ENCODE data around the gene PIM1.
"Not testable (repeated sequence)": the region's sequence is repeated elsewhere in the genome, so short reads cannot be mapped to it uniquely, and the experiment has no call there.

The PIM1 gene

DNA sequence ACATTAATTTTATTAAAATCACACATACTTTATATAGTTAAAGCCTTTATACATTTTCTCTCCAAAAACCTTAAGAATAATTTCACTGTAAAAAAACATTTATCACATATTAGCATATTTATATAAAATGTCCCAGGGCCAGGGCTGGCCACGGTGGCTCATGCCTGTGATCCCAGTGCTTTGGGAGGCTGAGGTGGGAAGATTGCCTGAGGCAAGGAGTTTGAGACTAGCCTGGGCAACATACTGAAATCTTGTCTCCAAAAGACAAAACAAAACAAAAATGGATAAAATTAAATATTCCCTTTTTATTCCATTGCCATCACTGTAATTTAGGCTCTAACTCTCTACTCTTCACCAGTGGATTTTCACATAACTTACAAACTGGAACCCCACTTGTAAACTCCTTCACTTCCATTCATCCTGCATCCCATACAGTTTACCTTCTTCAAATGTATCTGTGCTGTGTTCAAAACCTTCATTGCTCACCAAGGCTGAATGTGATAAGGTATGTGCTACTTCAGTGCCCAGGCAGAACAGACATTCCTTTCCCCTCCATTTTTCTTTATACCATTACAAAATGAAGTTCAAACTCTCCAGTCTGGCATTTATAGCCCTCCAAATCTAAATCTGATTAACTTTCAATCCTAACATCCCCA lies 42.9 kb upstream of the PIM1 start:
- H3K27me3 ChIP-seq (ENCODE audit: insufficient read depth, poor library complexity, severe bottlenecking) = no peaks in the 10 kb centered on the region
- no peak for DNase-seq (ENCODE audit: low read depth in 1 of 2, low spot score in 1 of 2)
- no peak overlapping the region for H3K27ac ChIP-seq (replicated peaks)
- TF ChIP-seq POLR2AphosphoS5 (IDR thresholded peaks at IDR 0.05; ENCODE audit: low read depth) (no peak), SPI1 (IDR thresholded peaks at IDR 0.05; ENCODE audit: borderline replicate concordance, low read depth) (no peak), GABPA (IDR thresholded peaks at IDR 0.05; ENCODE audit: low read depth) (no peak)
- TF ChIP-seq, protein P1, sequence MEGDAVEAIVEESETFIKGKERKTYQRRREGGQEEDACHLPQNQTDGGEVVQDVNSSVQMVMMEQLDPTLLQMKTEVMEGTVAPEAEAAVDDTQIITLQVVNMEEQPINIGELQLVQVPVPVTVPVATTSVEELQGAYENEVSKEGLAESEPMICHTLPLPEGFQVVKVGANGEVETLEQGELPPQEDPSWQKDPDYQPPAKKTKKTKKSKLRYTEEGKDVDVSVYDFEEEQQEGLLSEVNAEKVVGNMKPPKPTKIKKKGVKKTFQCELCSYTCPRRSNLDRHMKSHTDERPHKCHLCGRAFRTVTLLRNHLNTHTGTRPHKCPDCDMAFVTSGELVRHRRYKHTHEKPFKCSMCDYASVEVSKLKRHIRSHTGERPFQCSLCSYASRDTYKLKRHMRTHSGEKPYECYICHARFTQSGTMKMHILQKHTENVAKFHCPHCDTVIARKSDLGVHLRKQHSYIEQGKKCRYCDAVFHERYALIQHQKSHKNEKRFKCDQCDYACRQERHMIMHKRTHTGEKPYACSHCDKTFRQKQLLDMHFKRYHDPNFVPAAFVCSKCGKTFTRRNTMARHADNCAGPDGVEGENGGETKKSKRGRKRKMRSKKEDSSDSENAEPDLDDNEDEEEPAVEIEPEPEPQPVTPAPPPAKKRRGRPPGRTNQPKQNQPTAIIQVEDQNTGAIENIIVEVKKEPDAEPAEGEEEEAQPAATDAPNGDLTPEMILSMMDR (IDR thresholded peaks at IDR 0.05; ENCODE audit: insufficient read depth, low read length) = no peak
- TF ChIP-seq, protein P2, sequence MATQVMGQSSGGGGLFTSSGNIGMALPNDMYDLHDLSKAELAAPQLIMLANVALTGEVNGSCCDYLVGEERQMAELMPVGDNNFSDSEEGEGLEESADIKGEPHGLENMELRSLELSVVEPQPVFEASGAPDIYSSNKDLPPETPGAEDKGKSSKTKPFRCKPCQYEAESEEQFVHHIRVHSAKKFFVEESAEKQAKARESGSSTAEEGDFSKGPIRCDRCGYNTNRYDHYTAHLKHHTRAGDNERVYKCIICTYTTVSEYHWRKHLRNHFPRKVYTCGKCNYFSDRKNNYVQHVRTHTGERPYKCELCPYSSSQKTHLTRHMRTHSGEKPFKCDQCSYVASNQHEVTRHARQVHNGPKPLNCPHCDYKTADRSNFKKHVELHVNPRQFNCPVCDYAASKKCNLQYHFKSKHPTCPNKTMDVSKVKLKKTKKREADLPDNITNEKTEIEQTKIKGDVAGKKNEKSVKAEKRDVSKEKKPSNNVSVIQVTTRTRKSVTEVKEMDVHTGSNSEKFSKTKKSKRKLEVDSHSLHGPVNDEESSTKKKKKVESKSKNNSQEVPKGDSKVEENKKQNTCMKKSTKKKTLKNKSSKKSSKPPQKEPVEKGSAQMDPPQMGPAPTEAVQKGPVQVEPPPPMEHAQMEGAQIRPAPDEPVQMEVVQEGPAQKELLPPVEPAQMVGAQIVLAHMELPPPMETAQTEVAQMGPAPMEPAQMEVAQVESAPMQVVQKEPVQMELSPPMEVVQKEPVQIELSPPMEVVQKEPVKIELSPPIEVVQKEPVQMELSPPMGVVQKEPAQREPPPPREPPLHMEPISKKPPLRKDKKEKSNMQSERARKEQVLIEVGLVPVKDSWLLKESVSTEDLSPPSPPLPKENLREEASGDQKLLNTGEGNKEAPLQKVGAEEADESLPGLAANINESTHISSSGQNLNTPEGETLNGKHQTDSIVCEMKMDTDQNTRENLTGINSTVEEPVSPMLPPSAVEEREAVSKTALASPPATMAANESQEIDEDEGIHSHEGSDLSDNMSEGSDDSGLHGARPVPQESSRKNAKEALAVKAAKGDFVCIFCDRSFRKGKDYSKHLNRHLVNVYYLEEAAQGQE (IDR thresholded peaks at IDR 0.05; ENCODE audit: insufficient replicate concordance, low read depth) = no peak
- H3K4me3 ChIP-seq (replicated peaks; ENCODE audit: insufficient read depth, low read length) = no peak overlapping the region

DNA sequence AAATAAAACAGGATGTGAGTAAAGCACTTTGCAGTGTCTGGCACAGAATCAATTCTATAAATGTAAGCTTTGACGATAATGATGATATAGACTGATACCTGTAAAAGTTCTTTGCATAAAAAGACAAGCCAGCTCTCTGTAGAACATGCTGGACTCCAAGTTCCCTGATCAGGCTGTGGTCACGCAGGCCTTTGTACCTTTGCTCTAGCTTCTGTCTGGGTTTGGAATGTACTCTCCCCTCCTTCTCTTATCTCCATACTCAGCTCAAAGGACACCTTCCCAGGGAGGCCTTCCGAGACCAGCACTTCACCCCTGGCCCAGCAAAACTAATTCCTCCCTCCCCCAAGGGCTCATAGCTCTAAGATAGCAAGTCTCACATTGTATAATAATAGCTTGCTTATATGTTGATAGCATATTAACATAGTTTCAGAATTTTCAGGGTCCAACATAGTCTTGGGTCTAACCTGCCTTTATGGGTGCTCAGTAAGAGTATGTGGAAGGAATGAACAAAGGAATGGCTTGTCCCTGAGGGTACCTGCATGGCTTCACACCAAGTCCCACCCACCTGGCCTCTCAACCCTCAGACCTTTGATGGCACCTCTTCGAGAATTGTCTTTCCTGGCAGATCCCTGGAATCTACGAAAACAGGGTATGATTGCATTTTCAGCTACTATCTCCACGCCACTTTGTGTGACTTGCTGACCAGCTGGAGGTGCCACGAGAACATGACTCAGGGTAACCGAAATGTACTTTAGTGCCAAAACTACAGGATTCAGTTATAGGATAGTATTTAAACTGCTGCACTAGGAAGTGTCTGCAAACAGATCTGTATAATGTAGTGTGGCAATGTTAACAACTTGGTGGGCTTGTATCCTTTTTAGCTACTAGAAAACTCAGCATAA lies 41.7 kb upstream of the PIM1 start:
- TF ChIP-seq POLR2AphosphoS5 (IDR thresholded peaks at IDR 0.05; ENCODE audit: low read depth) (no peak), GABPA (IDR thresholded peaks at IDR 0.05; ENCODE audit: low read depth) (no peak), SPI1 (IDR thresholded peaks at IDR 0.05; ENCODE audit: borderline replicate concordance, low read depth) (no peak)
- TF ChIP-seq, protein P2 (IDR thresholded peaks at IDR 0.05; ENCODE audit: insufficient replicate concordance, low read depth) = no peak
- TF ChIP-seq, protein P1 (IDR thresholded peaks at IDR 0.05; ENCODE audit: insufficient read depth, low read length) = no peak
- H3K27ac ChIP-seq (replicated peaks) = no peak overlapping the region
- H3K4me3 ChIP-seq (replicated peaks; ENCODE audit: insufficient read depth, low read length) = no peak overlapping the region
- no peaks in the 10 kb centered on the region for H3K27me3 ChIP-seq (ENCODE audit: insufficient read depth, poor library complexity, severe bottlenecking)
- no peak for DNase-seq (ENCODE audit: low read depth in 1 of 2, low spot score in 1 of 2)

DNA sequence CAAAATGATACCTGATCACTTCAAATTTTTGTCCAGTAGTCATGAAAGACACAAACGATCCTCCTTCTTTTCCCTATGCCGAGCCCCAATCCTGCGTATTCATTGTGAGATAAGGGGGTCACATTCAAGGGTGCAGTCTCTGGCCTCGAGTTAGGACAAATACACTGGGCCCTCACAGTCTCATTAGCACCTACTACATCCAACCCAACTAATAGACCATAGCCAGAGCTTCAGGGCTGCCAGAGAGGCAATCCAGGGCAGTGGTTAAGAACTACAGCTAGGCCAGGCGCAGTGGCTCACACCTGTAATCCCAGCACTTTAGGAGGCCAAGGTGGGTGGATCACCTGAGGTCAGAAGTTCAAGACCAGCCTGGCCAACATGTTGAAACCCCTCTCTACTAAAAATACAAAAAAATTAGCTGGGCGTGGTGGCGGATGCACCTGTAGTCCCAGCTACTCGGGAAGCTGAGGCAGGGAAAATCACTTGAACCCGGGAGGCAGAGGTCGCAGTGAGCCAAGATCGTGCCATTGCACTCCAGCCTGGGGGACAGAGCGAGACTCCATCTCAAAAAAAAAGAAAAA lies 41.0 kb upstream of the PIM1 start:
- H3K27ac ChIP-seq (replicated peaks); H3K4me3 ChIP-seq (replicated peaks; ENCODE audit: insufficient read depth, low read length); DNase-seq (ENCODE audit: low read depth in 1 of 2, low spot score in 1 of 2); H3K27me3 ChIP-seq (ENCODE audit: insufficient read depth, poor library complexity, severe bottlenecking): not testable (repeated sequence)

DNA sequence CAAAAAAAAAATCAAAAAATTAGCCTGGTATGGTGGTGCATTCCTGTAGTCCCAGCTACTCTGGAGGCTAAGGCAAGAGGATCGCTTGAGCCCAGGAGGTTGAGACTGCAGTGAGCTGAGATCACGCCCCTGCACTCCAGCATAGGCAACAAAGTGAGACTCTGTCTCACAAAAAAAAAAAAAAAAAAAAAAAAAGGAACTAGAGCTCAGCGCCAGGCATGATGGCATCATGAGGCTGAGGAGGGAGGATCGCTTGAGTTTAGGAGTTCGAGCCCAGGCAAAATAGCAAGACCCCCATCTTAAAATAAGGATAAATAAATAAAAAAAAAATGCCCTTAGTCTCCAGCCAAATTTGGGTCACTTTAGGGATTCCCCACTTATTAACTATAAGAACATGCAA lies 40.4 kb upstream of the PIM1 start:
- H3K27me3 ChIP-seq (ENCODE audit: insufficient read depth, poor library complexity, severe bottlenecking) = no peaks in the 10 kb centered on the region
- TF ChIP-seq, protein P1 (IDR thresholded peaks at IDR 0.05; ENCODE audit: insufficient read depth, low read length) = no peak
- no peak for TF ChIP-seq POLR2AphosphoS5 (IDR thresholded peaks at IDR 0.05; ENCODE audit: low read depth)
- H3K4me3 ChIP-seq (replicated peaks; ENCODE audit: insufficient read depth, low read length) = no peak overlapping the region
- H3K27ac ChIP-seq (replicated peaks) = no peak overlapping the region
- no peak for DNase-seq (ENCODE audit: low read depth in 1 of 2, low spot score in 1 of 2)

Measured in HL-60 (cell line).